Measurements from ENCODE around the gene PPP1R13L.
A peak's percentile ranks its signal among the peaks of the same experiment; 100 is the strongest.

PPP1R13L gene

GRCh38 chr19:45351401-45351952 lies 53.4 kb downstream of the PPP1R13L start:
- Mint-ChIP-seq H3K4me1 (no peaks in the 10 kb centered on the region), H3K9me3 (no peaks in the 10 kb centered on the region), H3K27ac (no peak overlapping the region), H3K36me3 (peaks cover 46% of the 10 kb centered on the region), H3K27me3 (peaks cover 9% of the 10 kb centered on the region), H3K4me3 (no peak overlapping the region)
- no peak for ATAC-seq

- peaks cover 18% of the 10 kb centered on the region for H3K27me3 Mint-ChIP-seq
- no peak for ATAC-seq
Observed at GRCh38 chr19:45350477-45351058, 54.3 kb downstream of the PPP1R13L start.

GRCh38 chr19:45349430-45349941 lies 55.4 kb downstream of the PPP1R13L start:
- Mint-ChIP-seq H3K4me1 (no peaks in the 10 kb centered on the region), H3K27me3 (peaks cover 29% of the 10 kb centered on the region), H3K4me3 (no peak overlapping the region), H3K36me3 (peaks cover 34% of the 10 kb centered on the region), H3K27ac (no peak overlapping the region), H3K9me3 (no peaks in the 10 kb centered on the region)
- ATAC-seq = no peak

More at GRCh38 chr19:45350477-45351058, 54.3 kb downstream of the PPP1R13L start:
- H3K4me3 Mint-ChIP-seq = no peak overlapping the region
- no peak overlapping the region for H3K27ac Mint-ChIP-seq
- H3K4me1 Mint-ChIP-seq = no peaks in the 10 kb centered on the region
- no peaks in the 10 kb centered on the region for H3K9me3 Mint-ChIP-seq
- H3K36me3 Mint-ChIP-seq = peaks cover 39% of the 10 kb centered on the region

- no peak for ATAC-seq
- no peak overlapping the region for H3K27ac Mint-ChIP-seq
- H3K27me3 Mint-ChIP-seq = peaks cover 33% of the 10 kb centered on the region
- no peak overlapping the region for H3K4me3 Mint-ChIP-seq
- no peaks in the 10 kb centered on the region for H3K9me3 Mint-ChIP-seq
- H3K4me1 Mint-ChIP-seq = no peaks in the 10 kb centered on the region
- peaks cover 30% of the 10 kb centered on the region for H3K36me3 Mint-ChIP-seq
Observed at GRCh38 chr19:45349126-45349415, 55.8 kb downstream of the PPP1R13L start.

- H3K9me3 Mint-ChIP-seq = no peaks in the 10 kb centered on the region
- peaks cover 35% of the 10 kb centered on the region for H3K27me3 Mint-ChIP-seq
- peaks cover 26% of the 10 kb centered on the region for H3K36me3 Mint-ChIP-seq
- H3K27ac Mint-ChIP-seq = no peak overlapping the region
- no peak for ATAC-seq
- no peak overlapping the region for H3K4me3 Mint-ChIP-seq
- H3K4me1 Mint-ChIP-seq = no peaks in the 10 kb centered on the region
Observed at GRCh38 chr19:45348367-45349125, 56.3 kb downstream of the PPP1R13L start.

- ATAC-seq = no peak
- Mint-ChIP-seq H3K36me3 (peaks cover 18% of the 10 kb centered on the region), H3K9me3 (no peaks in the 10 kb centered on the region), H3K27me3 (peaks cover 35% of the 10 kb centered on the region), H3K27ac (no peak overlapping the region), H3K4me3 (no peak overlapping the region), H3K4me1 (no peaks in the 10 kb centered on the region)
Observed at GRCh38 chr19:45347570-45348366, 57.1 kb downstream of the PPP1R13L start.

GRCh38 chr19:45346449-45346848 lies 58.4 kb downstream of the PPP1R13L start:
- no peak for ATAC-seq
- Mint-ChIP-seq H3K36me3 (peaks cover 13% of the 10 kb centered on the region), H3K27me3 (peaks cover 35% of the 10 kb centered on the region), H3K4me1 (no peaks in the 10 kb centered on the region), H3K9me3 (no peaks in the 10 kb centered on the region), H3K27ac (no peak overlapping the region), H3K4me3 (no peak overlapping the region)

GRCh38 chr19:45345506-45345860 lies 59.4 kb downstream of the PPP1R13L start:
- no peaks in the 10 kb centered on the region for H3K9me3 Mint-ChIP-seq
- peaks cover 7% of the 10 kb centered on the region for H3K36me3 Mint-ChIP-seq
- no peak overlapping the region for H3K4me3 Mint-ChIP-seq
- H3K4me1 Mint-ChIP-seq = no peaks in the 10 kb centered on the region
- no peak for ATAC-seq
- peaks cover 35% of the 10 kb centered on the region for H3K27me3 Mint-ChIP-seq
- H3K27ac Mint-ChIP-seq = no peak overlapping the region

GRCh38 chr19:45344621-45345505 lies 60.0 kb downstream of the PPP1R13L start:
- H3K27ac Mint-ChIP-seq = no peak overlapping the region
- no peak overlapping the region for H3K4me3 Mint-ChIP-seq
- peaks cover under 1% of the 10 kb centered on the region for H3K36me3 Mint-ChIP-seq
- peaks cover 35% of the 10 kb centered on the region for H3K27me3 Mint-ChIP-seq
- ATAC-seq = no peak
- peaks cover 6% of the 10 kb centered on the region for H3K4me1 Mint-ChIP-seq
- H3K9me3 Mint-ChIP-seq = no peaks in the 10 kb centered on the region

GRCh38 chr19:45342911-45343310 lies 62.0 kb downstream of the PPP1R13L start:
- no peak for ATAC-seq

GRCh38 chr19:45340899-45341453 lies 63.9 kb downstream of the PPP1R13L start:
- peaks cover 50% of the 10 kb centered on the region for H3K27me3 Mint-ChIP-seq
- H3K4me3 Mint-ChIP-seq = no peak overlapping the region
- peak; percentile 37 for ATAC-seq
- no peaks in the 10 kb centered on the region for H3K36me3 Mint-ChIP-seq
- no peaks in the 10 kb centered on the region for H3K9me3 Mint-ChIP-seq
- peaks cover 13% of the 10 kb centered on the region for H3K4me1 Mint-ChIP-seq
- H3K27ac Mint-ChIP-seq = no peak overlapping the region

More at GRCh38 chr19:45342911-45343310, 62.0 kb downstream of the PPP1R13L start:
- Mint-ChIP-seq H3K27ac (no peak overlapping the region), H3K4me1 (peaks cover 13% of the 10 kb centered on the region), H3K4me3 (no peak overlapping the region), H3K36me3 (no peaks in the 10 kb centered on the region), H3K9me3 (no peaks in the 10 kb centered on the region), H3K27me3 (peaks cover 50% of the 10 kb centered on the region)

GRCh38 chr19:45340232-45340898 lies 64.5 kb downstream of the PPP1R13L start, which contains the start of gene KLC3:
Gene KLC3 (plus strand): TSS chr19:45340750. CDS start chr19:45345542, 4,792 bp downstream.
- peak within 1 kb of the TSS; percentile 55 for H3K4me3 Mint-ChIP-seq
- no peaks in the 10 kb centered on the region for H3K36me3 Mint-ChIP-seq
- peaks cover 44% of the 10 kb centered on the region for H3K27me3 Mint-ChIP-seq
- H3K27ac Mint-ChIP-seq = no peak within 1 kb of the TSS
- H3K9me3 Mint-ChIP-seq = no peaks in the 10 kb centered on the region
- ATAC-seq = peak; percentile 17
- peaks cover 13% of the 10 kb centered on the region for H3K4me1 Mint-ChIP-seq

GRCh38 chr19:45339629-45340028 lies 65.2 kb downstream of the PPP1R13L start:
- H3K27ac Mint-ChIP-seq = no peak overlapping the region
- H3K36me3 Mint-ChIP-seq = no peaks in the 10 kb centered on the region
- H3K9me3 Mint-ChIP-seq = no peaks in the 10 kb centered on the region
- no peak for ATAC-seq
- H3K4me1 Mint-ChIP-seq = peaks cover 13% of the 10 kb centered on the region
- H3K4me3 Mint-ChIP-seq = no peak overlapping the region
- peaks cover 36% of the 10 kb centered on the region for H3K27me3 Mint-ChIP-seq
